NCI-H510A (cell line): ENCODE data around the gene MYH6.
"Not testable (repeated sequence)": the region's sequence is repeated elsewhere in the genome, so short reads cannot be mapped to it uniquely, and the experiment has no call there.

Experiments
- DNase-seq: peaks from one replicate; lab custom pipeline; 2025; lab: John Stamatoyannopoulos, UW

Gene MYH6

GRCh38 chr14:23435543-23436326 is 27.7 kb upstream of the MYH6 start, which contains the start of gene MYH7:
Gene MYH7 (minus strand): TSS chr14:23435660. CDS start chr14:23433732, 1,928 bp downstream.
- DNase-seq: no peak

- no peak for DNase-seq
These were observed 26.6 kb upstream of the MYH6 start for GRCh38 chr14:23434488-23435222.

GRCh38 chr14:23433457-23433856 is 25.4 kb upstream of the MYH6 start:
- DNase-seq: no peak

GRCh38 chr14:23432946-23433345 is 24.9 kb upstream of the MYH6 start:
- DNase-seq: no peak

GRCh38 chr14:23432102-23432925 is 24.2 kb upstream of the MYH6 start:
- DNase-seq: no peak

- DNase-seq: no peak
These were observed 23.4 kb upstream of the MYH6 start for GRCh38 chr14:23431486-23431885.

GRCh38 chr14:23430723-23431085 is 22.6 kb upstream of the MYH6 start:
- DNase-seq: no peak

GRCh38 chr14:23430016-23430722 is 22.1 kb upstream of the MYH6 start:
- no peak for DNase-seq

GRCh38 chr14:23428686-23429495 is 20.8 kb upstream of the MYH6 start:
- DNase-seq: no peak

- not testable (repeated sequence) for DNase-seq
These were observed 17.7 kb upstream of the MYH6 start for GRCh38 chr14:23425798-23426197.

- no peak for DNase-seq
These were observed 17.1 kb upstream of the MYH6 start for GRCh38 chr14:23425169-23425568.

GRCh38 chr14:23423657-23424056 is 15.6 kb upstream of the MYH6 start:
- DNase-seq: no peak

- DNase-seq: no peak
These were observed 13.5 kb upstream of the MYH6 start for GRCh38 chr14:23421594-23421993.

GRCh38 chr14:23419646-23420045 is 11.6 kb upstream of the MYH6 start:
- not testable (repeated sequence) for DNase-seq

- no peak for DNase-seq
These were observed 9.9 kb upstream of the MYH6 start for GRCh38 chr14:23418021-23418420.

- not testable (repeated sequence) for DNase-seq
These were observed 9.2 kb upstream of the MYH6 start for GRCh38 chr14:23417269-23417668.

GRCh38 chr14:23416801-23417200 is 8.7 kb upstream of the MYH6 start:
- DNase-seq: no peak

GRCh38 chr14:23415821-23416778 is 8.0 kb upstream of the MYH6 start:
- no peak for DNase-seq

GRCh38 chr14:23414906-23415820 is 7.1 kb upstream of the MYH6 start:
- no peak for DNase-seq
